ENCODE measurements around the gene ZBTB38.

The ZBTB38 gene

GRCh38 chr3:141337991-141338390 is 30.3 kb upstream of the ZBTB38 start:
- DNase-seq, result no peak

- no peak for DNase-seq
Observed at GRCh38 chr3:141338881-141339280, 29.4 kb upstream of the ZBTB38 start.

GRCh38 chr3:141341536-141341935 is 26.8 kb upstream of the ZBTB38 start:
- no peak for DNase-seq

GRCh38 chr3:141342386-141342785 is 25.9 kb upstream of the ZBTB38 start:
- no peak for DNase-seq

- no peak for DNase-seq
Observed at GRCh38 chr3:141343077-141343476, 25.2 kb upstream of the ZBTB38 start.

GRCh38 chr3:141343865-141344271 is 24.4 kb upstream of the ZBTB38 start:
- DNase-seq, result no peak

GRCh38 chr3:141345528-141345927 is 22.8 kb upstream of the ZBTB38 start:
- DNase-seq, result no peak

- DNase-seq, result no peak
Observed at GRCh38 chr3:141346007-141346406, 22.3 kb upstream of the ZBTB38 start.

- no peak for DNase-seq
Observed at GRCh38 chr3:141346418-141346817, 21.9 kb upstream of the ZBTB38 start.

GRCh38 chr3:141346839-141347238 is 21.5 kb upstream of the ZBTB38 start:
- DNase-seq, result no peak

- DNase-seq, result no peak
Observed at GRCh38 chr3:141348837-141349236, 19.5 kb upstream of the ZBTB38 start.

- DNase-seq, result no peak
Observed at GRCh38 chr3:141349711-141350110, 18.6 kb upstream of the ZBTB38 start.

GRCh38 chr3:141350666-141351065 is 17.6 kb upstream of the ZBTB38 start:
- no peak for DNase-seq

- DNase-seq, result no peak
Observed at GRCh38 chr3:141352262-141352984, 15.9 kb upstream of the ZBTB38 start.

GRCh38 chr3:141353652-141354495 is 14.4 kb upstream of the ZBTB38 start:
- no peak for DNase-seq

GRCh38 chr3:141354517-141354916 is 13.8 kb upstream of the ZBTB38 start:
- no peak for DNase-seq

- no peak for DNase-seq
Observed at GRCh38 chr3:141355242-141355641, 13.1 kb upstream of the ZBTB38 start.

GRCh38 chr3:141356046-141356445 is 12.3 kb upstream of the ZBTB38 start:
- DNase-seq, result no peak

- no peak for DNase-seq
Observed at GRCh38 chr3:141360888-141361598, 7.3 kb upstream of the ZBTB38 start.

- DNase-seq, result no peak
Observed at GRCh38 chr3:141362736-141363135, 5.6 kb upstream of the ZBTB38 start.

- DNase-seq, result no peak
Observed at GRCh38 chr3:141365201-141365600, 3.1 kb upstream of the ZBTB38 start.

GRCh38 chr3:141366285-141367037 is 1.8 kb upstream of the ZBTB38 start:
- no peak for DNase-seq

All from stimulated activated CD4-positive, alpha-beta T cell treated with anti-CD3 and anti-CD28 coated beads, Interleukin-1b, Interleukin-23, amount 100 ng/mL, for 48 hours (primary cell).